Measurements from ENCODE around the gene CEP63.

Gene CEP63

GRCh38 chr3:134464689-134465365, 21.0 kb upstream of the CEP63 start:
- in situ Hi-C loops (cut with MboI; ENCODE audit: low sequenced_read_pairs): loop anchor here (25.0 kb wide), 1 partner anchor 528 kb away; no protein-coding TSS in a partner anchor

- in situ Hi-C loops (cut with MboI; ENCODE audit: low sequenced_read_pairs): loop anchor here (25.0 kb wide), 1 partner anchor 529 kb away; no protein-coding TSS in a partner anchor
Observed at GRCh38 chr3:134466331-134466730, 19.5 kb upstream of the CEP63 start.

- in situ Hi-C loops (cut with MboI; ENCODE audit: low sequenced_read_pairs): loop anchor here (25.0 kb wide), 1 partner anchor 531 kb away; no protein-coding TSS in a partner anchor
Observed at GRCh38 chr3:134468519-134468918, 17.3 kb upstream of the CEP63 start.

GRCh38 chr3:134471521-134472193, 14.2 kb upstream of the CEP63 start:
- in situ Hi-C loops (cut with MboI; ENCODE audit: low sequenced_read_pairs): loop anchor here (10.0 to 25.0 kb wide), 3 partner anchors 167 to 534 kb away; no protein-coding TSS in a partner anchor

GRCh38 chr3:134472831-134473230, 13.0 kb upstream of the CEP63 start:
- in situ Hi-C loops (cut with MboI; ENCODE audit: low sequenced_read_pairs): loop anchor here (10.0 to 25.0 kb wide), 3 partner anchors 168 to 536 kb away; no protein-coding TSS in a partner anchor

- in situ Hi-C loops (cut with MboI; ENCODE audit: low sequenced_read_pairs): loop anchor here (10.0 to 25.0 kb wide), 3 partner anchors 169 to 537 kb away; no protein-coding TSS in a partner anchor
Observed at GRCh38 chr3:134473868-134474546, 11.8 kb upstream of the CEP63 start.

GRCh38 chr3:134474956-134475355, 10.9 kb upstream of the CEP63 start:
- in situ Hi-C loops (cut with MboI; ENCODE audit: low sequenced_read_pairs): loop anchor here (10.0 to 25.0 kb wide), 3 partner anchors 170 to 538 kb away; no protein-coding TSS in a partner anchor

- in situ Hi-C loops (cut with MboI; ENCODE audit: low sequenced_read_pairs): loop anchor here (10.0 kb wide), 2 partner anchors 172 to 262 kb away; no protein-coding TSS in a partner anchor
Observed at GRCh38 chr3:134476306-134476705, 9.6 kb upstream of the CEP63 start.

- in situ Hi-C loops (cut with MboI; ENCODE audit: low sequenced_read_pairs): loop anchor here (10.0 kb wide), 2 partner anchors 172 to 262 kb away; no protein-coding TSS in a partner anchor
Observed at GRCh38 chr3:134477002-134477401, 8.9 kb upstream of the CEP63 start.

- in situ Hi-C loops (cut with MboI; ENCODE audit: low sequenced_read_pairs): loop anchor here (10.0 kb wide), 2 partner anchors 173 to 263 kb away; no protein-coding TSS in a partner anchor
Observed at GRCh38 chr3:134477938-134478337, 7.9 kb upstream of the CEP63 start.

- in situ Hi-C loops (cut with MboI; ENCODE audit: low sequenced_read_pairs): no loop called here
Observed at GRCh38 chr3:134480546-134480945, 5.3 kb upstream of the CEP63 start.

GRCh38 chr3:134481166-134481565, 4.7 kb upstream of the CEP63 start:
- in situ Hi-C loops (cut with MboI; ENCODE audit: low sequenced_read_pairs): no loop called here

GRCh38 chr3:134482622-134483021, 3.2 kb upstream of the CEP63 start:
- in situ Hi-C loops (cut with MboI; ENCODE audit: low sequenced_read_pairs): no loop called here

- in situ Hi-C loops (cut with MboI; ENCODE audit: low sequenced_read_pairs): no loop called here
Observed at GRCh38 chr3:134483195-134483900, 2.5 kb upstream of the CEP63 start.

GRCh38 chr3:134485075-134485717, 661 bp upstream of the CEP63 start:
- in situ Hi-C loops (cut with MboI; ENCODE audit: low sequenced_read_pairs): no loop called here

- in situ Hi-C loops (cut with MboI; ENCODE audit: low sequenced_read_pairs): no loop called here
Observed at GRCh38 chr3:134486577-134487041, 752 bp downstream of the CEP63 start.

- in situ Hi-C loops (cut with MboI; ENCODE audit: low sequenced_read_pairs): no loop called here
Observed at GRCh38 chr3:134487406-134487805, 1.5 kb downstream of the CEP63 start.

- in situ Hi-C loops (cut with MboI; ENCODE audit: low sequenced_read_pairs): no loop called here
Observed at GRCh38 chr3:134494495-134494894, 8.6 kb downstream of the CEP63 start.

GRCh38 chr3:134495980-134496379, 10.1 kb downstream of the CEP63 start:
- in situ Hi-C loops (cut with MboI; ENCODE audit: low sequenced_read_pairs): no loop called here
